Spleen (tissue), 11 donors: ENCODE data around the gene PLCD4. TPM values are rescaled to one million over a fixed set of nuclear protein-coding genes. Genes with fewer than 3 reads are reported as not detected.

Experiments used
- DNase-seq: peaks from one replicate; pipeline ENCODE4 v3.0.0-alpha.2; 2020
- H3K27ac ChIP-seq, 8 donors: fragments of 200-600 bp; sonication (generic) in 7 of 8; 1 replicate in 4 of 8; 2 replicates in 4 of 8; pipeline versions ENCODE4 v1.5.0 to v1.8.0; 2016 to 2021; ENCODE audit warnings: inconsistent platforms in 4 of 8, mild to moderate bottlenecking in 4 of 8, moderate library complexity in 1 of 8
- H3K27me3 ChIP-seq, 7 donors: fragments of 200-600 bp; sonication (generic) in 6 of 7; replicated peaks in 1 of 7; 1 replicate in 4 of 7; 2 replicates in 3 of 7; pipeline versions ENCODE4 v1.5.0 to v1.8.0; 2016 to 2021; ENCODE audit warnings: inconsistent platforms in 3 of 7, mild to moderate bottlenecking in 1 of 7
- H3K36me3 ChIP-seq, 6 donors: fragments of 200-600 bp; sonication (generic) in 5 of 6; 1 replicate in 4 of 6; 2 replicates in 2 of 6; pipeline versions ENCODE4 v1.5.0 to v1.8.0; 2016 to 2021; ENCODE audit warnings: inconsistent platforms in 2 of 6
- H3K4me1 ChIP-seq, 6 donors: fragments of 200-600 bp; sonication (generic) in 5 of 6; 1 replicate in 3 of 6; 2 replicates in 3 of 6; pipeline versions ENCODE4 v1.5.0 to v1.8.0; 2016 to 2021; ENCODE audit warnings: inconsistent platforms in 3 of 6
- H3K4me3 ChIP-seq, 8 donors: fragments of 200-600 bp; sonication (generic) in 7 of 8; 1 replicate in 4 of 8; 2 replicates in 4 of 8; pipeline versions ENCODE4 v1.5.0 to v1.8.0; 2016 to 2021; ENCODE audit warnings: inconsistent platforms in 4 of 8, mild to moderate bottlenecking in 4 of 8, moderate library complexity in 2 of 8
- H3K9me3 ChIP-seq, 8 donors: fragments of 200-600 bp; sonication (generic) in 7 of 8; 1 replicate in 4 of 8; 2 replicates in 4 of 8; pipeline versions ENCODE4 v1.5.0 to v1.8.0; 2016 to 2021; ENCODE audit warnings: inconsistent platforms in 4 of 8
- POLR2A ChIP-seq, 3 donors: fragments of 450-650 bp; IDR thresholded peaks; one replicate each; pipeline ENCODE4 v1.5.1; 2017; ENCODE audit warnings: antibody characterized with exemption in 3 of 3, mild to moderate bottlenecking in 1 of 3
- POLR2AphosphoS5 ChIP-seq, 3 donors: sonication (generic); formaldehyde crosslinking; IDR thresholded peaks; one replicate each; pipeline ENCODE4 v1.5.1; 2017; ENCODE audit warnings: antibody characterized with exemption in 3 of 3
- WGBS, 5 donors: extraction: QIAGEN DNeasy Blood & Tissue Kit in 3 of 5; methylation state at CpG; one replicate each; pipeline versions ENCODE4 v1.1.5 to v1.1.7; 2013 to 2018; 5-methylcytosine and 5-hydroxymethylcytosine counted together
- intact Hi-C: fragments of 100-400 bp; cut with DNase I; formaldehyde crosslinking; loops from one replicate; pipeline ENCODE4 v1.15.0; 2023; ENCODE audit warnings: low total_unique reads
- polyA plus RNA-seq, 3 donors: library from polyadenylated mRNA; stranded (reverse); fragments of 200-250 nt; gene quantifications; one replicate each; pipeline ENCODE4 v1.2.1, GENCODE V29; 2013
- total RNA-seq, 7 donors: library from RNA; depleted of rRNA in 3 of 7; stranded (reverse); fragments of >200 nt in 3 of 7; fragmentation: NEBNext Ultra II Directional in 4 of 7; extraction: Animal tissue kit (Norgen Biotek cat#: 25700) in 4 of 7; gene quantifications; one replicate each; pipeline versions ENCODE4 v1.1.0 to v1.2.1, GENCODE V29; 2016 to 2021
- TF ChIP-seq, protein P1 (sequence below), 11 experiments: fragments of 200-600 bp in 7 of 11; fragments of 450-650 bp in 4 of 11; sonication (generic) in 4 of 11; IDR thresholded peaks in 8 of 11; conservative IDR thresholded peaks in 3 of 11; 1 replicate in 7 of 11; 2 replicates in 4 of 11; pipeline versions ENCODE4 v1.4.0 to v1.8.0; 2016 to 2021; ENCODE audit warnings: antibody characterized with exemption in 11 of 11, inconsistent platforms in 4 of 11, mild to moderate bottlenecking in 1 of 11
- donor health status: healthy with polysubstance abuse.
- donor health status: DM: no; HTN: no; CAD: no; lungs with moderate emphysema.
- donor health status: DM: no; HTN: no; CAD: no.
- donor health status: Bipolar disorder and iron deficiency.
- donor health status: healthy.
- donor health status: DM: no; HTN: no; CAD: no.
- donor health status: DM: yes; HTN: yes; CAD: no.

PLCD4 gene
- total and polyA plus RNA-seq, 10 donors = 0.13 to 0.92 (median 0.55) TPM

DNA sequence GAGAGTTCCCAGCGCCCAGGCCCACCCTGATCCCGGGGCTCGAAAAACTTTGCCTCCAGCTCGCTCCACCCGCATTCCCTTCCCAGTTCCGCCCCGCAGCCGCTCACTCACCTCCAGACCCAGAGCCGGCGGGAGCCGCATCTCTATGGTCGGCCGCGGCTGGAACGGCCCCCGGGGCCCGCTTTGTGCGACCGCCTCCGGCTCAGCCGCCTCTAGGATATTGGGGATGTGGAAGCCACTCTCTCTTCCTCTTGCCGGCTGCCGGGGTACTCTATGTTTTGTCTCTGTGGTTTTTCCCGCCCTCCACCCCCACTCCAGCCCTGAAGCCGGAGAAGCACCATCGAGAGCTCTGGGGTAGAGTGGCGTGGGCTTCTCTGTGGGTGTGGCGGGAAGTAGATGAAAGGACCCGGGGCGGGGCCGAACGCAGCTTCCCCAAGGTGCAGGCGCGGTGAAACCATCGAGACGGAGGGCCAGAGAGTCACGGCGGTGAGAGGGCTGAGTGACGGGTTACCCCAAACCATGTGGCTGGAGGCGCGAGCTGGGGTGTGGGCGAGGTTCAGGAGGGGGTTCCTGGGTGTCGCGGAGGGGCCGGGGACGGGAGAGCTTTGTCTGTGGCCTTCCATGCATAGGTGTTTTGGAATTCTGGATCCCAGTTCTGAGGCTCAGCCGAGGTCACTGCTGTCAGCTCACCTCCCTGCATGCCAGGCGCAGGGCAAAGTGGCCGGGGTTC lies 51.7 kb downstream of the PLCD4 start, which contains the start of the genes BCS1L and ZNF142:
Gene BCS1L, plus strand, starts transcription at position 426 of the 730 bp plus-strand sequence. CDS start 1,305 bp downstream, outside the sequence.
Gene ZNF142, minus strand, starts transcription at position 366 of the 730 bp plus-strand sequence. CDS start 3,194 bp downstream, outside the sequence.
- TF ChIP-seq, protein P1, sequence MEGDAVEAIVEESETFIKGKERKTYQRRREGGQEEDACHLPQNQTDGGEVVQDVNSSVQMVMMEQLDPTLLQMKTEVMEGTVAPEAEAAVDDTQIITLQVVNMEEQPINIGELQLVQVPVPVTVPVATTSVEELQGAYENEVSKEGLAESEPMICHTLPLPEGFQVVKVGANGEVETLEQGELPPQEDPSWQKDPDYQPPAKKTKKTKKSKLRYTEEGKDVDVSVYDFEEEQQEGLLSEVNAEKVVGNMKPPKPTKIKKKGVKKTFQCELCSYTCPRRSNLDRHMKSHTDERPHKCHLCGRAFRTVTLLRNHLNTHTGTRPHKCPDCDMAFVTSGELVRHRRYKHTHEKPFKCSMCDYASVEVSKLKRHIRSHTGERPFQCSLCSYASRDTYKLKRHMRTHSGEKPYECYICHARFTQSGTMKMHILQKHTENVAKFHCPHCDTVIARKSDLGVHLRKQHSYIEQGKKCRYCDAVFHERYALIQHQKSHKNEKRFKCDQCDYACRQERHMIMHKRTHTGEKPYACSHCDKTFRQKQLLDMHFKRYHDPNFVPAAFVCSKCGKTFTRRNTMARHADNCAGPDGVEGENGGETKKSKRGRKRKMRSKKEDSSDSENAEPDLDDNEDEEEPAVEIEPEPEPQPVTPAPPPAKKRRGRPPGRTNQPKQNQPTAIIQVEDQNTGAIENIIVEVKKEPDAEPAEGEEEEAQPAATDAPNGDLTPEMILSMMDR (IDR thresholded peaks at IDR 0.05 in 8 of 11, conservative IDR thresholded peaks at IDR 0.05 in 3 of 11) = no peak
- peak in 1 of 3 donors; percentile 12 for TF ChIP-seq POLR2A (IDR thresholded peaks at IDR 0.05)
- TF ChIP-seq POLR2AphosphoS5 (IDR thresholded peaks at IDR 0.05) = peak; percentile 82 to 86 (median 84)
- Histone ChIP-seq H3K4me1 (peaks cover 16 to 55% (median 22%) of the 10 kb centered on the region in 6 donors), H3K4me3 (peak within 1 kb of the TSS; percentile 84 to 100 (median 96)), H3K27ac (peak within 1 kb of the TSS; percentile 40 to 90 (median 78)), H3K27me3 (no peaks in the 10 kb centered on the region), H3K9me3 (no peaks in the 10 kb centered on the region), H3K36me3 (peaks cover 3 to 70% (median 50%) of the 10 kb centered on the region in 6 donors)
- peak; percentile 98 for DNase-seq
- intact Hi-C loops = loop anchor here (5.0 kb wide), 1 partner anchor 252 kb away; no protein-coding TSS in a partner anchor
- WGBS, 5 donors = 0 to 1% (median 0%) methylated on average over 32 to 49 of the region's 49 CpGs

DNA sequence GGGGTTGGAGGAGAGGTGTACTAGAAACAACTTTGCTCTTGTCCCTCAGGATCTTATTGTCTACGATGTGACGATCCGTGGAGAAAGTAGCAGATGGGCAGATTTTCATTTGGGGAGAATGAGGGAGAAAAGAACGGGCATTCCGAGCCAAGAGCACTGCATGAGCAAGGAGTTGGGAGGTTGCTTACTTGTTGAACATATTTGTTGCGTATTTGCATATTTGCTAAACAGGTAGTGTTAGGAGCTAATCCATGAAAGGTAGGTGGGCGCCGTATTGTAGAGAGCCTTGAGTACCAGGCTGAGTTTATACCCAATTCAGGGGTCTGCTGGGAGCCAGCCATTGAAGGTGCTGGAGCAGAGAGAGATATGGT lies 52.3 kb downstream of the PLCD4 start:
- peaks cover 16 to 49% (median 22%) of the 10 kb centered on the region in 6 donors for H3K4me1 ChIP-seq
- no peak for DNase-seq
- H3K36me3 ChIP-seq = peaks cover 3 to 70% (median 50%) of the 10 kb centered on the region in 6 donors
- H3K27me3 ChIP-seq = no peaks in the 10 kb centered on the region
- peak overlapping the region in 7 of 8 donors; percentile 29 to 90 (median 80) for H3K27ac ChIP-seq
- no peaks in the 10 kb centered on the region for H3K9me3 ChIP-seq
- TF ChIP-seq, protein P1 (IDR thresholded peaks at IDR 0.05 in 8 of 11, conservative IDR thresholded peaks at IDR 0.05 in 3 of 11) = no peak
- no peak for TF ChIP-seq POLR2A (IDR thresholded peaks at IDR 0.05)
- no peak for TF ChIP-seq POLR2AphosphoS5 (IDR thresholded peaks at IDR 0.05)
- WGBS, 5 donors = 11 to 22% (median 19%) methylated on average over 8 of the region's 8 CpGs
- intact Hi-C loops = loop anchor here (5.0 kb wide), 1 partner anchor 253 kb away; no protein-coding TSS in a partner anchor
- peak overlapping the region; percentile 84 to 100 (median 96) for H3K4me3 ChIP-seq

DNA sequence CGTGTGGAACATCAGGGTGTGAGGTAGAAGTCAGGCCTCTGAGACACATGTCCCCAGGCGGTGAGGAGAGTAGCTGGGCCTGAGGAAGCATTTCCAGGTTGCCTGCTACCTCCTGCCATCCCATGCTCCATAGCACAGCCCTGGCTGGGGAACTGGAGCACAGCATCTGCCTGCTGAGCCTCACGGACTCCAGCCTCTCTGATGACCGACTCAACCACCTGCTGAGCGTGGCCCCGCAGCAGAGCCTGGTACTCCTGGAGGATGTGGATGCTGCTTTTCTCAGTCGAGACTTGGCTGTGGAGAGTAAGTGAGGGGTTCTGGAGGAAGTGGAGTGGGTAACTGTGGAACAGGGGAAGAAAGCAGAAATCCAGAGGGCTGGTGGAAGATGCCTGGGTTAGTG lies 54.7 kb downstream of the PLCD4 start:
- DNase-seq = no peak

More for the DNA sequence above, 54.7 kb downstream of the PLCD4 start:
- Histone ChIP-seq H3K4me1 (peaks cover 16 to 32% (median 21%) of the 10 kb centered on the region in 6 donors), H3K27ac (no peak overlapping the region), H3K9me3 (no peaks in the 10 kb centered on the region), H3K4me3 (no peak overlapping the region), H3K36me3 (peaks cover 3 to 70% (median 60%) of the 10 kb centered on the region in 6 donors), H3K27me3 (no peaks in the 10 kb centered on the region)
- TF ChIP-seq, protein P1 (IDR thresholded peaks at IDR 0.05 in 8 of 11, conservative IDR thresholded peaks at IDR 0.05 in 3 of 11) = no peak
- no peak for TF ChIP-seq POLR2A (IDR thresholded peaks at IDR 0.05)
- TF ChIP-seq POLR2AphosphoS5 (IDR thresholded peaks at IDR 0.05) = no peak
- WGBS, 5 donors = 88 to 96% (median 91%) methylated on average over 7 of the region's 7 CpGs
- intact Hi-C loops = no loop called here
